Nephron (organoid): Measurements from ENCODE around the gene PSMB8.
A peak's percentile ranks its signal among the peaks of the same experiment; 100 is the strongest.

ENCODE experiments used
- H3K27ac Mint-ChIP-seq, 3 experiments: 2 replicates each; pipeline ENCODE4 v1.8.0; 2020; ENCODE audit warnings: mixed read lengths in 3 of 3, mild to moderate bottlenecking in 2 of 3, moderate library complexity in 1 of 3
- H3K27me3 Mint-ChIP-seq: 2 replicates; pipeline ENCODE4 v1.8.0; 2021; ENCODE audit warnings: low read depth, mild to moderate bottlenecking, moderate library complexity, mixed read lengths
- H3K36me3 Mint-ChIP-seq: 2 replicates; pipeline ENCODE4 v1.8.0; 2020; ENCODE audit warnings: low read depth, mixed read lengths
- H3K4me1 Mint-ChIP-seq: 2 replicates; pipeline ENCODE4 v1.8.0; 2020; ENCODE audit warnings: mixed read lengths
- H3K4me3 Mint-ChIP-seq, 3 experiments: 2 replicates each; pipeline ENCODE4 v1.8.0; 2020; ENCODE audit warnings: mild to moderate bottlenecking in 3 of 3, mixed read lengths in 3 of 3, moderate library complexity in 2 of 3
- H3K9me3 Mint-ChIP-seq: 2 replicates; pipeline ENCODE4 v1.8.0; 2020; ENCODE audit warnings: mixed read lengths
- CTCF ChIP-seq, 3 experiments: fragments of 200-600 bp; sonication (generic); IDR thresholded peaks; one replicate each; pipeline ENCODE4 v1.5.0; 2021; ENCODE audit warnings: antibody characterized with exemption in 3 of 3; ENCODE audit not compliant: unreplicated experiment in 3 of 3

PSMB8 gene

GRCh38 chr6:32854376-32855178 lies 10.7 kb upstream of the PSMB8 start:
- Mint-ChIP-seq H3K27ac (peak overlapping the region in 1 of 3 experiments; percentile 21), H3K4me3 (peak overlapping the region; percentile 88 to 99 (median 98)), H3K36me3 (no peaks in the 10 kb centered on the region), H3K9me3 (no peaks in the 10 kb centered on the region), H3K27me3 (peaks cover 96% of the 10 kb centered on the region), H3K4me1 (peaks cover 15% of the 10 kb centered on the region)
- TF ChIP-seq CTCF (IDR thresholded peaks at IDR 0.05; ENCODE audit: unreplicated experiment in 3 of 3) = no peak

- H3K27ac Mint-ChIP-seq = peak within 1 kb of the TSS; percentile 75 to 97 (median 85)
- peak; percentile 60 to 78 (median 66) for TF ChIP-seq CTCF (IDR thresholded peaks at IDR 0.05; ENCODE audit: unreplicated experiment in 3 of 3)
- peaks cover 95% of the 10 kb centered on the region for H3K27me3 Mint-ChIP-seq
- H3K9me3 Mint-ChIP-seq = no peaks in the 10 kb centered on the region
- H3K4me1 Mint-ChIP-seq = peaks cover 15% of the 10 kb centered on the region
- H3K36me3 Mint-ChIP-seq = no peaks in the 10 kb centered on the region
- H3K4me3 Mint-ChIP-seq = peak within 1 kb of the TSS; percentile 88 to 99 (median 98)
Observed at GRCh38 chr6:32853541-32854375, 9.9 kb upstream of the PSMB8 start, which contains the start of the genes PSMB9 and TAP1. Gene PSMB9 (plus strand): TSS chr6:32854192. CDS start chr6:32854230, 38 bp downstream. Gene TAP1 (minus strand): TSS chr6:32853704. CDS start chr6:32853636, 68 bp downstream.

- Mint-ChIP-seq H3K27ac (no peak overlapping the region), H3K9me3 (no peaks in the 10 kb centered on the region), H3K4me1 (peaks cover 15% of the 10 kb centered on the region), H3K4me3 (peak overlapping the region; percentile 66 to 76 (median 70)), H3K27me3 (peaks cover 95% of the 10 kb centered on the region), H3K36me3 (no peaks in the 10 kb centered on the region)
- TF ChIP-seq CTCF (IDR thresholded peaks at IDR 0.05; ENCODE audit: unreplicated experiment in 3 of 3) = no peak
Observed at GRCh38 chr6:32852844-32853540, 9.1 kb upstream of the PSMB8 start.

GRCh38 chr6:32852018-32852843 lies 8.4 kb upstream of the PSMB8 start:
- no peak overlapping the region for H3K27ac Mint-ChIP-seq
- TF ChIP-seq CTCF (IDR thresholded peaks at IDR 0.05; ENCODE audit: unreplicated experiment in 3 of 3) = no peak
- no peaks in the 10 kb centered on the region for H3K36me3 Mint-ChIP-seq
- H3K9me3 Mint-ChIP-seq = no peaks in the 10 kb centered on the region
- H3K27me3 Mint-ChIP-seq = peaks cover 95% of the 10 kb centered on the region
- peaks cover 15% of the 10 kb centered on the region for H3K4me1 Mint-ChIP-seq
- H3K4me3 Mint-ChIP-seq = peak overlapping the region; percentile 66 to 76 (median 70)

GRCh38 chr6:32851025-32851424 lies 7.2 kb upstream of the PSMB8 start:
- Mint-ChIP-seq H3K27me3 (peaks cover 93% of the 10 kb centered on the region), H3K4me1 (peaks cover 15% of the 10 kb centered on the region), H3K9me3 (no peaks in the 10 kb centered on the region), H3K36me3 (no peaks in the 10 kb centered on the region), H3K27ac (no peak overlapping the region), H3K4me3 (peak overlapping the region in 1 of 3 experiments; percentile 58)
- TF ChIP-seq CTCF (IDR thresholded peaks at IDR 0.05; ENCODE audit: unreplicated experiment in 3 of 3) = no peak
